CD4-positive, alpha-beta T cell treated with Interleukin-4 for 4 hours (primary cell): ENCODE data around the gene MUC7.
"Not testable (repeated sequence)": the region's sequence is repeated elsewhere in the genome, so short reads cannot be mapped to it uniquely, and the experiment has no call there.

Source experiments
- DNase-seq: peaks from one replicate; pipeline ENCODE4 v3.0.0-alpha.2; 2020

The MUC7 gene

DNA sequence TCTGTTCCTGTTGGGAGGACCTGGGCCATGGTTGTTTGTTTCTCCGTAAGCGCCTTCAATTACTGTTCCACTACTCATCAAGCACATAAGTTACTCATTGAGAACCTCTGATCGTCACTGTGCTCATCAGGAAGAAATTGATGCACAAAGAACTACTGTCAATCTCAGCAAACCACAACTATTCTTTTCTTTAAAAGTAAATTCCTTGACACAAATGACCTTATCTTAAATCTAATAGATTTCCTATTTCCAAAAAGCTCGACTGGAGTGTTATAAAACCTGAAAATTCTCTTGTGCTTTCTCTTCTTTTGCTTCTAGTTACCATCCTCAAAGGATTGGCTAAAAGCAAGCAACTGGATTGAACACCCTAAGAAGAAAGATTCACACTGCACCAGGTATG is at the start of gene MUC7:
Gene MUC7, plus strand, starts transcription at position 301 of the 400 bp plus-strand sequence. CDS start 1,825 bp downstream, outside the sequence.
- no peak for DNase-seq

DNA sequence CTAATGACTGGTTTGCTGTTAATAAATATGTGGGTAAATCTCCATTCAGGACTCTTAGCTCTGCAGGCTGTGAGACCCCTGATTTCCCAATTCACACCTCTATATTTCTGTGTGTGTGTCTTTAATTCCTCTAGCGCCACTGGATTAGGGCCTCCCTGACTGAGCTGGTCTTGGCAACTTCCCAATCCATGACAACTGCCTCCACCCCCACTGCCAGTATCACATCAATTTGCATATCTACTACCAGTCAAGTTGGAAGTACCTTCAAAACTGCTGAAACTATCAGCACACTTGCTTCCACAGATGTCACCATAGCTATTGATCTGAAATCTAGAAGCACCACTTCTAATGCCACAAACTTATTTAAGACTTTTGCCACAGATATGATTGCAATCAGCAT is 46.7 kb upstream of the MUC7 start:
- DNase-seq = no peak

DNA sequence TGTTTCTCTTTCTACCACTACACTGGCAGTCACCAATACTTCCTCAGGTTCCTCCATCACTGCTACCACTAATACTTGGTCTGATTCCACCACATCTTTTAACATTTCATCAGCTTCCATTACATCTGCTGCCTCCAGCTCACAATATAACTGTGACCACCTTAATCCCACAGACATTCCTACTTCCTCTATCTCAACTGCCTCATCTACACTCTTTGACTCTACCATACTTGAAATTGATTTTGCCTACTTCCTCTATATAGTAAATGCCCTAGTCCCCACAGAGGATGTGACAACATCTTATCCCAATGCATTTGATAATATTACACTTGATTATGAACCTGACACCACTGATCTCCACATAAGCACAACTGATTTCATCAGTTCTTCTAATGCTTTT is 45.2 kb upstream of the MUC7 start:
- no peak for DNase-seq

DNA sequence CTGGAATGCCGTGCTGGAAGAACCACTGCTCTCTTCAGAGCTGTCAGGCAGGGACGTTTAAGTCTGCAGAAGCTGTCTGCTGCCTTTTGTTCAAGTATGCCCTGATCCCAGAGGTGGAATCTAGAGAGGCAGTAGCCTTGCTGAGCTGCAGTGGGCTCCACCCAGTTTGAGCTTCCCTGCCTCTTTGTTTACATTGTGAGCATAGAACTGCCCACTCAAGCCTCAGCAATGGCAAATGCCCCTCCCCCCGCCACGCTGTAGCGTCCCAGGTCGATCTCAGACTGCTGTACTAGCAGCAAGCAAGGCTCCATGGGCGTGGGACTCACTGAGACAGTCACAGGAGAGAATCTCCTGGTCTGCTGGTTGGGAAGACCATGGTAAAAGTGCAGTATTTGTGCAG is 34.8 kb upstream of the MUC7 start:
- DNase-seq = no peak

DNA sequence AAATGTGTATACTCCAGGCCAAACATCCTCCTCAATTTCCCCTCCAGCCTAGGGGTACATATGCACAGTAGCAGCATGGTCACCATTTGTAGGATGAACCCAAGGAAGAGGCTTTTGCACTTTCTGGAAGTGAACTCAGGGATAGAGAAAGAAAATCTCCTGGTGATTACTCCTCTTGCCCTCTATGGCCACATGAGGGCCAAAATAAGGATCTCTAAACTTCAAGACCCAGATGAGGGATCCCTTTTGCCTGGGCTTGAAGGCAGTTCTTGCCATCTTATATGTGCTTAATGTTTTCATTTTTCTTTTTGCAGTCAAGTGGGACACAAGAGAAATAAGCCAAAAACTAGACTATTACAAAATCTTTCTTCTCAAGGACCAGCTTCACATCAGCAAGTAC is 29.5 kb upstream of the MUC7 start:
- DNase-seq = no peak

DNA sequence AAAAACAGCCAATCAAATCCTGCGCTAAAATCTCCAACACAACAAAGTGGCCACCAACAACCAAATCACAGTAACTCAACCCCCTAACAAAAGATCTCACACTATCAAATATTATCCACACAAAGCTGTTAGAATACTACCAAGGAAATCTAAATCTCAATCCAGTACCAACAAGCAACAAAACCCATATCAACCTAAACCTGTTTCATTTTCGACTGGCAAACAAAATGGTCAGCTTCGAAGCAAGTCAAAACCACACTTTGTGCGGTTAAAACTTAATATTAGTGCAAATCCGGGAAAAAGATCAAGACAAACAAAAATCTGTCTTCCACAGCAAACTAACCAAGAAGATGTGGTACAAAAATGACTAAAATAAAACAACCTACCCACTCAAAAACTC is 28.7 kb upstream of the MUC7 start:
- DNase-seq = no peak

DNA sequence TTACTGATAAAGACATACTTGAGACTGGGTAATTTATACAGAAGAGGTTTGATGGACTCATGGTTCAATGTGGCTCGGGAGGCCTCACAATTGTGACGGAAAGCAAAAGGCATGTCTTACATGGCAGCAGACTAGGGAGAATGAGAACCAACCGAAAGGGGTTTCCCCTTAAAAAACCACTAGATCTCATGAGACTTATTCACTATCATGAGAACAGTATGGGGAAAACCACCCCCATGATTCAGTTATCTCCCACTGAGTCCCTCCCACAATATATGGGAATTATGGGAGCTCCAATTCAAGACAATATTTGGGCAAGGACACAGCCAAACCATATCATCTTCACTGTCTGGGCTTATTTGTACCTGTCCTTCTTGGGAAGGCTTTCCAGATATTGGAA is 22.8 kb upstream of the MUC7 start:
- DNase-seq = no peak

DNA sequence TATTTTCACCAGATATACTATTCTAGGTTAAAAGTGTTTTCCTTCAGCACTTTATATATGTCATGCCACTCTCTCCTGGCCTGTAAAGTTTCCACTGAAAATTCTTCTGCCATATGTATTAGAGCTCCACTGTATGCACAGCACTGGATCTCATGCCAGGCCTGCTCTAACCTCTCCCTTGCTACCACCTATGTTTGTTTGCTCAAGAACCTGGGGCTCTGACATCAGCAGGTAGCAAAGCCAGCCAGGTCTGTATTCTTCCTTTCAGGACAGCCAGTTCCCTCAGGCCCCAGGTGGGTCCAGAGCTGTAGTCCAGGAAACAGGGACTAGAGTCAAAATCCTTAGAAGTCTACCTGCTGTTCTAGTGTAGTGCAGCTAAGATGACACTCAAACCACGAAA is 19.1 kb upstream of the MUC7 start:
- DNase-seq = no peak

DNA sequence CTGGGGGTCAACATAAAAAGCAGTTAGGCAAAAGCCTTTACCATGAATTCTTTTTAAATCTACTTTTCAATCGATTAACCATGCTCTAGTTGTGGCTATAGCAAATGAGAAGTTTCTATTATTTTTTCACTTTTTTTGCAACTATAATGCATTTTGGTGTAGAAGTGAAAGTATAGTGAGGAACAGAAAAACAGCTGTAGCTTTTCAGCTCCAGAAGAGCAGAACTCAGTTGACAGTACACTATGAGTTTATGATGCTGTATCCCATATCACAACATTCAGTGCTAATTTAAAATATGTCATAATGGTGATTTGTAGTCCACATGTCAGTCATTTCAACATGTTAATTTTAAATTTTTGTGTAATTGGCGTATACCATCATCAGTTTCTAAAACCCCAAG is 8.7 kb upstream of the MUC7 start:
- no peak for DNase-seq

DNA sequence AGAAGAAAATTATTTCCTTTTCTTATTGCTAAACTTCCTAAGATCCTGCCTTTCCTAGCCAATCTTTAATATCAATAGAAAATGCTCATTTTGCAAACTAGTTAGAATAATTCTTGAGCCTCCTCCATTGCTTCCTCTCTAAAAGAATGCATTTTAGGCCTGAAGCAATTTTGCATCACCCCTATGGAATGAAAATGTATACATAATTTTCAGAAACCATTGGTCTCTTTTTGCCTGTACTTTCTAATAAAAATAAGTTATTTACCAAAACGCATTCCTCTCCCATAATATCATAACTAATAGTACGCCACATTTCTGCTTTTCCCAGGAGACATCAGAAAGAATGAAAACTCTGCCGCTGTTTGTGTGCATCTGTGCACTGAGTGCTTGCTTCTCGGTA is 1.7 kb downstream of the MUC7 start:
- no peak for DNase-seq

DNA sequence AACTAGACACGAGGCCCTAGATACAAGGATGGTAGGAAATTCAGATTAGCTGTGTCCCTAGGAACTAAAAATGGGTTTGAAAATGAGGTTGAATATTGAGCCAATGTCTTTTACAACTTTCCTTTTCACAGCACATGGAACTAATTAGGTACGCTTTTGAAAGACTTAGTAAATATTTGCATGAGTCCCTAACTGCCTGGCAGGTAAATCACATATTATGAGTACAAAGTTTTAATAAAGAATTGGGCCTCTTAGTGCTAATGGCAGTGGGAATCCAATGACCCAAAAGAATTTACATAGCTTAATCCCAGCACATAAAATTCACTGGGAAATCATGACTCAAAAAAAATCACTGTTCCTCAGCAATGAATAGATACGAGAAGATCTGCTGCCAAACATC is 16.8 kb downstream of the MUC7 start:
- DNase-seq = no peak

DNA sequence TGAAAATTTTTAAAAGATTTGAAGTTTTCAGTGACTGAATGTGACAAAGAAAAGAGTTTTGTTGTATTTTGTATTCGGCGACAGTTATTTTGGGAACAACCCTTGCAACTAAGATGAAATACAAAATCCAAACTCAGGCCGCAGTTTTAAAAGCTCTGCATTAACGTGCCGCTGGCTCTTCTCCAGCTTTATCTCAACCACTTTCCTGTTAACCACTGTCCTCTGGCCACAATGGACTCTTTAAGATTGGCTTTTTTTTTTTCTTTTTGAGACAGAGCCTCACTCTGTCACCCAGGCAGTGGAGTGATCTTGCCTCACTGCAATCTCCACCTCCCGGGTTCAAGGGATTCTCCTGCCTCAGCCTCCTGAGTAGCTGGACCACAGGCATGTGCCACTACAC is 24.2 kb downstream of the MUC7 start:
- no peak for DNase-seq

DNA sequence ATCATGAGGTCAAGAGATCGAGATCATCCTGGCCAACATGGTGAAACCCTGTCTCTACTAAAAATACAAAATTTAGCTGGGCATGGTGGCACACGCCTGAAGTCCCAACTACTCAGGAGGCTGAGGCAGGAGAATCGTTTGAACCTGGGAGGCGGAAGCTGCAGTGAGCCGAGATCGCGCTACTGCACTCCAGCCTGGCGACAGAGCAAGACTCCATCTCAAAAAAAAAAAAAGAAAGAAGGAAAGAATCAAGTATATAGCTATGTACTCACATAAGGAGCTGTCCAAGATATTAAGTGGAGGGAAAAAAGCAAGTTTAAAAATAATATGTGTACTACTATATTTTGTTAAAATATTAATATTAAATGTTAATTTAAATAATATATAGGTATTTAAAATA is 29.8 kb downstream of the MUC7 start:
- DNase-seq = not testable (repeated sequence)

DNA sequence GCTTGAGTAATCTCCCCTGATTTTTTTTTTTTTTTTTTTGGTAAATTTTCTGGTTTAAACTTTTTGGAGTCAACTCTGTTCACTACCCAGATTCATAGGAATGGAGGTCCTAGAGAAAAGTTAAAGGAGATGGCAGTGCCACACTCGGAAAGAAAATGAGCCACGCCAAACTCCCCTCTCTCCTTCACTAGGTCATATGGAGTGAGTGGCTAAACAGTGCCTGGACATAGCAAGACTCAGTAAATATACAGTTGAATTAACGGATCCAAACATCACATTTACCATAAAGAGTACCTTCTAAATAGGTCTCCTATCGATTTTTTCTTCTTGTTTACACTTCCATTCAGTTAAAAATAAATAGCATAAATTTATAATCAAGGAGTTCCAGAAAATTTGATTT is 32.7 kb downstream of the MUC7 start:
- no peak for DNase-seq

DNA sequence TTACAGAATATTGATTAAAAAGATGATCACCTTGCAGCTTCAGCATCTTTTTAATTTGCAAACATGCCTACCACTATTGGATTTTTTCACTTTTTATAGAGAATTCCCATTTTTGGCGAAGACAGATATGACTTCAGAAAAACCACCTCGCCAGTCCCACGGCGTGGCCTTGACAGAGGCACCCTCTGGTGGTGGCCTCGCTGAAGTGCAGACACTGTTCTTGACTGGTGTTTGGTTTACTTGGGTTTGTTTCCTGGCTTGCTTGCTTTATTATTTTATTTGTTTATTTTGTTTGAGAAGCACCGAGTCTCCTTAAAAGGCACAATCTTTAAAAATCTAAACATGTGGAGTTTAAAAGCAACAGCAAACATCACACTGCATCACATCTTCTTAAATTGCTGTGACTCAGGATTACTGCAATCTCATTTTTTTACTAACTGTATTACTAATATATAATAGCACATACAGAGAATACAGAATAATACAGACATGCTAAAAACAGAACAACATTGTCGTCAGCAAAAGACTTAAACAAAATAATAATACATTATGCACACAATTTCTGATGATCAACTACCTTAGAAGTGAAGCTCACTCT is 33.3 kb downstream of the MUC7 start:
- DNase-seq = peak; percentile 48

DNA sequence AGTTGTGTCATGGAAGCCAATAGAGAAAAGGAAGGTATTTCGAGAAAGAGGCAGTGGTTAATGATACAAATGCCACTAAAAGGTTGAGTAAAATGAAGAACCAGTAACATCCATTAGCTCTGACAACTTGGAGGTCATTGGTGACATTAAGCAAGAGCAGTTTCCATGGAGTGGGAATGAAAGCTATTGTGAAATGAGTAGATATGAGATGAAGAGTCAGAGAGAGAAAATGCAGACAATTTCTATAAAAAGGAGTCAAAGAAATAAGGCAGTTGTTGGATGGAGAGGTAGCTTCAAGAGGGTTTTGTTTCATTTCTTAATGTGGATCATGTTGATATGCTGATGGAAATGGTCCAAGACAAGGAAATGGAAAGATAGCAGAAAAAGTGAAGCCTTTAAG is 36.8 kb downstream of the MUC7 start:
- no peak for DNase-seq

DNA sequence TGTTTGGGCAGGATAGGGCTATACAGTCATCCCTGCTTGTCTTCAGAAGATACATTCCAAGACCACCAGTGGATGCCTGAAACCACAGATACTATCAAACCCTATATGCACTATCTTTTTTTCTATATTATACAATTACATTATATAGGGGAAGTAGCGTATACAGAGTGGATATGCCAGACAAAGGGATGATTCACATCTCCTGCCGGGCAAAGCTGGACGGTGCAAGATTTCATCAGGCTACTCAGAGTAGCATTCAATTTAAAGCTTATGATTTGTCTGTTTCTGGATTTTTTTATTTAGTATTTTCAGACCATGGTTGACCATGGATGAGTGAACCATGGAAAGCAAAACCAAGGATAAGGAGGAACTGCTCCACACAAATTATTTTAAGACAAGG is 39.4 kb downstream of the MUC7 start:
- no peak for DNase-seq

DNA sequence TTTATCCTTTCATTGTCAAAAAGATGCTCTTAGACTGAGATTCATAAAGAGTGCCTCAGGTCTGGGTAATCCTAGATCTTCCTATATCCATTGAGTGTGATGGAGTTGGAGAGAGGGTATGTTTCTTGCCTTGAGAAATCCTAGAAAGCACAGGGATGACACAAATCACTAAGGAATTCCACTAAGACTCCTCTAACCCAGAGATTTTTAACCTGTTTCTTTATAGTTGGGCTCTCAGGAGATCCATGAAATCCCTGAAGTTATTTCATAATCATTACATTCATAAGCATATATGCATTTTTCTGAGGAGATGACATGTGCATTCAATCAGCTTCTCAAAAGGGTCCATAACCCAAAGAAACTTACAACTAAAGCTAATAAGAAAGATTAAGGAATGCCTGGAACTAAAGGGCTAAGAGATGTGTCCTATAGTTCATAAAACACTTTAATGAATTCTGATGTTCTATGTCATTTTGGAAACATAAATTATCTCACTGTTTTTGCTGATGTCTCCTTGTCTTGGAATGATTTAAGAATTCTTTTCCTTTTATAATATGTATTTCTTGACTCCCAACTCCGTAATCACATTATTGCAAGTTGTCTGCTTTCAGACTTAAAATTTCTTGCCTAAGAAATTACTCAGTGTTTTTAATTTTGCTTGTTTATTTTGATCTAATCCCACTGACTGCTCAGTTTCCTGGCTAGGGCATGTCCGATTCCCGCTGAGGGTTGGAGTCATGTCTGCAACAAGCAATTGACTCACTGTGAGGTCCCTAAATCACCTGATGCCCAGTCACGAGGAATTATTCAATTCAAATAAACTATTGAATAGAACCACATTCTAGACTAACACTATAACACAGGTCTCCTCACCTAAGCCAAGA is 43.6 kb downstream of the MUC7 start:
- DNase-seq = no peak

DNA sequence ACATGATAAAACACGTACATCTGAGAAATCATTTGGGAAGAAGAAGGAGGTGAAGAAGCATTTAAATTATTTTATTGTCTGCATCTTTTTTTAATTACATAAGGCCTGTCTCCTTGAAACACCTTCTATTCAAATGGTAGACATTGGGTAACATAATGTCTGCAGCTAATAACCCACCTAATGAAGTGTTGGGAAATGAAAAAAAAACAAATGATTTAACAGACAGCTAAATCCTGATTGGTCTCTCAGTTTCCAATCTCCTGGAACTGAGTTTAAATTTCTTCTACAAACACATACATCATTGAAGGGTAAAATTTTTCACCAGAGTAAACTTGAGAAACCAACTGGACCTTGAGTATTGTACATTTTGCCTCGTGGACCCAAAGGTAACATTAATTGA is 46.3 kb downstream of the MUC7 start, which contains the start of gene AMTN:
Gene AMTN, plus strand, starts transcription at position 301 of the 400 bp plus-strand sequence. CDS start 209 bp downstream, outside the sequence.
- DNase-seq = no peak

DNA sequence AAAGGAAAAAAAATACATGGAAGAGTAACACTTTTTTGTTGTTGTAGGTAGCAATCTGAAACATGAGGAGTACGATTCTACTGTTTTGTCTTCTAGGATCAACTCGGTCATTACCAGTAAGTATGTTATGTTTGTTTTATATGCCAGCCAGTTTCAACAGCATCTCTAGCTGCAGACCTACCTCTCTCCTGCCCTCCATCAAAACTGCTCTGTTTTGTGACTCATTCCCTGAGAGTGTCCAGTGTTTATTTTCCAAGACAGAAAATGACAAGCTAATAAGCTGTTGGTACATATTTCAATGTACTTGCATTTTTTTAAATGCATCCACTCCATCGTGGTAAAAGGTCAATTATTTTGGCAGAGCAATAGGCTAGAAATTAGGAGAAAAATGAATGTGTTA is 46.7 kb downstream of the MUC7 start:
- no peak for DNase-seq

DNA sequence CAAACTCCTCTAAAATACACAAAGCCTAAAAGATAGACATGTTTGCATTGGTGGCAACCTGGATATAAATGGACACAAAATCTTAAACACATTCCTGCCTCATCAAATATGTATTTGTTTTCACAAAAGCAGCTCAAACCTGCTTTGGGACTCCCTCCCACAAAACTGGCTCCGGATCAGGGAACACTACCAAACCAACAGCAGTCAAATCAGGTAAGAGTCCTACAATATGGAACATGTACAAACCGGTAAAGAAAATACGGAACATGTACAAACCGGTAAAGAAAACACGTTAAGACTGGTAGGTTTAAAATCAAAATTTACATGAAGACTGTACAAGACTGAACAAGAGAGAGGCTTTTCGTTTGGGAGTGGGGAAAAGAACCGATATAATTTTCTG is 50.6 kb downstream of the MUC7 start:
- DNase-seq = no peak

DNA sequence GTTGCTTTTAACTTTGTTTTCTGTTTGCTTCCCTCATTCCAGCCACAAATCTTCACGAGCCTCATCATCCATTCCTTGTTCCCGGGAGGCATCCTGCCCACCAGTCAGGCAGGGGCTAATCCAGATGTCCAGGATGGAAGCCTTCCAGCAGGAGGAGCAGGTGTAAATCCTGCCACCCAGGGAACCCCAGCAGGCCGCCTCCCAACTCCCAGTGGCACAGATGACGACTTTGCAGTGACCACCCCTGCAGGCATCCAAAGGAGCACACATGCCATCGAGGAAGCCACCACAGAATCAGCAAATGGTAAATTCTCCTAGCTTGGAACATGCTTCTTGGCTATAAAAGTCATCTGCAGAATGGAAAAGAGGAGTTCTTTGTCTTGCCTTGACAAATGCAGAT is 59.0 kb downstream of the MUC7 start:
- no peak for DNase-seq

DNA sequence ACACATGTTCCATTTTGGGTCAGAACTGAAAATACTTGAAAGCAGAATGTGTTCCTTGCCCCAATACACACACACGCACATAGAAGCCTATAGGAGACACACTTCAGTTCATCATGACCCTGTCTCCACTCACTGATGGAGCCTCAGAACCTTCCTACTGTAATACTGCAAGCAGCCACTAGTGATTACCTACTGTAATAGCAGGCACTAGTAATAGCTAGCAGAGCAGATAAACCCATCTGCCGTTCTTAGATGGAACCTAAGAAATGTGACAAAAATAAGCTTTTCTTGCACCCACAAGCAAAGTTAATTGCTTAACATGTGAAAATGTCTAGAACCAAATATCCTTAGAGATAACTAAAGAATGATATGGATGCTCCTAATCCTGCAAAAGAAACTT is 60.0 kb downstream of the MUC7 start:
- DNase-seq = no peak
